ENCODE results near the gene ZNF546.
"Not testable (repeated sequence)": the region's sequence is repeated elsewhere in the genome, so short reads cannot be mapped to it uniquely, and the experiment has no call there.

ZNF546 gene

DNA sequence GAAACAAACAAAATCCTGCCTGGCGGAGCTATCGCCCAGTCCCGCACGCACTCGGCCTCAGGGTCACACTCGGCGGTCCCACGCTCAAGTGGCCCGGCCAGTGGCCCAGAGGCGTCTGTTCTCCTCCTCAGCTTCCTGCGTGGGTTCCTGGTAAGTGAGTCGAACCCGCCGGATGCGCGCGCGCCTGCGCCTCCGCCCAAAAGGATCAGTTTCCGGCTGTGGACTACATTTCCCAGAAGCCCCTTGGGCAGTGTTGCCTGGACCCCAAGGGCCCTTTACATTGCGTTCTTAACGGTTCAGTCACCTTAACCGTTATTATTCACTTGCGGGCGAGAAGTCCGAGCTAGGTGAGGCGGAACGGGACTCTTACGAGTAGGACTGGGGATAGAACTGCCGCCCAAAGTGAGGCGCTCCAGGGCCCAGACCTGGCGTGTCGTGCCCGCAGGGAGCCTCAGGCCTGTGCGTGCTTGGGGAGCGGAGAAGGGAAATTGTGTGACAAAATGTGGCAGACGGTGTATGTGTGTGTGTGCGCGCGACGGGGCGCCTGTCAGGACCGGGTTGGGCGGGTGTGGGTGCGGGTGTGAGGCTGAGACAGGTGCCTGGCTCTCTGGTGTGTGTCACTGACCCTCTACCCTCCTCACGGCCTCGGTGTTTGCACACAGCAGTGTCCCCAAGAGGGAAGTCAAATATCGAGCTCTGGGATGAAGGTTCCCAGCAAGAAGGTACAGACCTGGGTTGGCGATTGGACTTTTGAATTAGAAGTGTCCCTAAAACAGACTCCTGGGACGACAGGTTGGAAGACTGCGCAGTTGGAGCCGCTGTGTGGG, at the start of gene ZNF546:
Gene ZNF546 (plus strand): TSS at position 250 of the 827 bp plus-strand sequence. CDS start 1,267 bp downstream, outside the sequence.
- DNase-seq: peak; percentile 93

- DNase-seq: no peak
These were observed 47.7 kb upstream of the ZNF546 start for GRCh38 chr19:39949026-39949747.

DNA sequence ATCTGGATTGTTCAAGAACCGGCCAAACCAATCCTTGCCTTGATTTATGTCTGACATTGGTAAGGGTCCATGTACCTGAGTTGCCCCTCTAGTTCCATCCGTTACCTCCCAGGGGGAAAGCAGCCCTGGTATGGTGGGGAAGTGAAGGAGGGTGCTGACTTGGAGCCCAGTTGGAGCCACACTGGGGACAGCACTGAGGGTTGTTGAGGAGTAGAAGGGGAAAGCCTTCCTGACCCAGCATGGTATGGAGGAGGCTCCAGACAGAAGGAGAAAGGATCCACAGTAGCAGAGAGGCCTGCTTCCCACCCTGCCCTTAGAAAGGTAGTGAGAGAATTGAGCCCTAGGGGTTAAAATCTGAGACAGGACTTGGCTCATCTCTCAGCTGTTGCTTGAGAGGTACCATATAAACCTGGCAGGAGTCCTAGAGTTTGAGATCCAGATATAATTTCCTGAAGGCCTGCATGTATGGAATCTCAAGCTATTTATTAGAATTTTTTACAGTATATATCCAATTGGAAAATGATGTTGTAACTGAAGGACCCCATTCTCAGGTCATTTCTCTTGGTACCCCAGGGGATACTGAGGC, 45.7 kb upstream of the ZNF546 start:
- DNase-seq: no peak

DNA sequence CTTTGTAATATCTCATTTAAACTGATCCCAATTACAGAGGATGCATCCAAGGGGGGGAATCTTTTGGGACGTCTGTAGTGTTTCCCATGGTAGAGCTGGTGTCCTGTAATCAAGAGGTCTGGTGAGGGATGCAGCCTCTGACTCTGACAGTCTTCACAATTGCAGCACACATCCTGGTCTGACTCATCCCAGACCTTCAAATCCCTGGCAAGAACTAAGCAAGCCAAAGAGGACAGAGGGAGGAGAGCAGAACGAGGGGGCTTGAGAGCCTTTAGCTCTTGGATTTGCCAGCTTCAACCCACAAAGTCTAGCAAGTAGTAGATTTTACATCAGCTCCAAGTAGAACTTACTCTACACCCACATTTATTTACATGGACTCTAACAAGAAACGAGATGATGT, 45.2 kb upstream of the ZNF546 start:
- DNase-seq: no peak

DNA sequence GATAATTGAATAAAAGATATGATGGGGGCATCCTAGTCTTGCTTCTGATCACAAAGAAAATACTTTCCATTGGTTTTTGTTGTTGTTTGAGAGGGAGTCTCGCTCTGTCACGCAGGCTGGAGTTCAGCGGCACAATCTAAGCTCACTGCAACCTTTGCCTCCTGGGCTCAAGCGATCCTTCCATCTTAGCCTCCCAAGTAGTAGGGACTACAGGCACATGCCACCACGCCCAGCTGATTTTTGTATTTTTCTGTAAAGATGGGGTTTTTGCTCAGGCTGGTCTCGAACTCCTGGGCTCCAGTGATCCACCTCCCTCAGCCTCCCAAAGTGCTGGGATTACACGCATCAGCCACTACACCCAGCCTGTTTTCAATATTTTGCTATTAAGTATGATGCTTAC, 42.9 kb upstream of the ZNF546 start:
- DNase-seq: no peak

GRCh38 chr19:39957886-39958285, 39.0 kb upstream of the ZNF546 start:
- not testable (repeated sequence) for DNase-seq

- DNase-seq: not testable (repeated sequence)
These were observed 37.9 kb upstream of the ZNF546 start for GRCh38 chr19:39958942-39959341.

DNA sequence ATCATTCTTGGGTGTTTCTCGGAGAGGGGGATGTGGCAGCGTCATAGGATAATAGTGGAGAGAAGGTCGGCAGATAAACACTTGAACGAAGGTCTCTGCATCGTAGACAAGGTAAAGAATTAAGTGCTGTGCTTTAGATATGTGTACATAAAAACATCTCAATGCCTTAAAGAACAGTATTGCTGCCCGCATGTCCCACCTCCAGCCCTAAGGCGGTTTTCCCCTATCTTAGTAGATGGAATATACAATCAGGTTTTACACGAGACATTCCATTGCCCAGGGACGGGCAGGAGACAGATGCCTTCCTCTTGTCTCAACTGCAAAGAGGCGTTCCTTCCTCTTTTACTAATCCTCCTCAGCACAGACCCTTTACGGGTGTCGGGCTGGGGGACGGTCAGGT, 37.5 kb upstream of the ZNF546 start:
- not testable (repeated sequence) for DNase-seq

DNA sequence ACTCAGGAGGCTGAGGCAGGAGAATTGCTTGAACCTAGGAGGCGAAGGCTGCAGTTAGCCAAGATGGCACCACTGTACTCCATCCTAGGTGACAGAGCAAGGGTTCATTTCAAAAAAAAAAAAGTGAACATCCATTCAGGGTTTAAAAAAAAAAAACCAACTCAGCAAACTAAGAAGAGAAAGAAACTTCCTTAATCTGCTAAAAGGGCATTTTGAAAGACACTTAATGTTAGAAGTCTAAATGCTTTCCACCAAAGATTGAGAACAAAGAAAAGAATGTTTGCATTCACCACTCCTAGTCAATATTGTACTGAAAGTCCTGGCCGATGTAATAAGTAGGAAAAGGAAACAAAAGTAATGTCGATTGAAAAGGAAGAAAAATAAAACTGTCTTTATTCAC, 33.0 kb upstream of the ZNF546 start:
- no peak for DNase-seq

DNA sequence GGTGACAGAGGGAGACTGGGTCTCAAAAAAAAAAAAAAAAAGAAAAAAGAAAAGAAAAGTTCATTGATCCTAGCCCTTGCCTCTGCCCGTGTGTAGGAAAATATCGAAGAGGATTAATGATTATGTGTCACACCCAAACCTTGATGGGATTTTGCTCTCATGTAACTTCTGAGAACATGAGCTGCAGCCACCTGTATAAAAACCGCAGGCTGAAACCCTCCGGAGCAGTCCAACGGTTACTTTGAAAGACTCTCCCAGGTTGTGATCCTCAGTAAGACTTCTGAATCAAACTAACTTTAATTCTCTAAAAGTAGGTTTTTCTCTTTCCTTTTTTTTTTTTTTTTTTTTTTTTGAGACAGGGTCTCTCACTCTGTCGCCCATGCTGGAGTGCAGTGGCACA, 30.2 kb upstream of the ZNF546 start:
- DNase-seq: no peak

DNA sequence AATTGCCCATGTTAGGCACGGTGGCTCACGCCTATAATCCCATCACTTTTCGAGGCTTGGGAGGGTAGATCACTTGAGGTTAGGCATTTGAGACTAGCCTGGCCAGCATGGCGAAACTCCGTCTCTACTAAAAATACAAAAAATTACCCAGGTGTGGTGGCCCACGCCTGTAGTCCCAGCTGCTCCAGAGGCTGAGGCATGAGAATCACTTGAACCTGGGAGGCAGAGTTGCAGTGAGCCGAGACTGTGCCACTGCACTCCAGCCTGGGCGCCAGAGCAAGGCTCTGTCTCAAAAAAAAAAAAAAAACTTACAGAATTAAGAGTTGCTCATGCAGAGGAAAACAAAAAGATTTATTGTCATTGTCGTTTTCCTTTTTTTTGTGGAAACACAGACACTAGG, 29.3 kb upstream of the ZNF546 start:
- no peak for DNase-seq

DNA sequence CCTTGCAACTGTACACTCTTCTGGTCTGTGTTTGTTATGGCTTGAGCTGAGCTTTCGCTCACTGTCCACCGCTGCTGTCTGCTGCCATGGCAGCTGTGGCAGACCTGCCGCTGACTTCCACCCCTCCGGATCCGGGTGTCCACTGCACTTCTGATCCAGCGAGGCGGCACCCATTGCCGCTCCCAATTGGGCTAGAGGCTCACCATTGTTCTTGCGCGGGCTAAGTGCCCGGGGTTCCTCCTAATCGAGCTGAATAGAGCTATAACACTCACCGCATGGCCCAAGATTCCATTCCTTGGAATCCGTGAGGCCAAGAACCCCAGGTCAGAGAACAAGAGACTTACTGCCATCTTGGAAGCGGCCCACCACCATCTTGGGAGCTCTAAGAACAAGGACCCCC, 28.1 kb upstream of the ZNF546 start:
- DNase-seq: no peak

DNA sequence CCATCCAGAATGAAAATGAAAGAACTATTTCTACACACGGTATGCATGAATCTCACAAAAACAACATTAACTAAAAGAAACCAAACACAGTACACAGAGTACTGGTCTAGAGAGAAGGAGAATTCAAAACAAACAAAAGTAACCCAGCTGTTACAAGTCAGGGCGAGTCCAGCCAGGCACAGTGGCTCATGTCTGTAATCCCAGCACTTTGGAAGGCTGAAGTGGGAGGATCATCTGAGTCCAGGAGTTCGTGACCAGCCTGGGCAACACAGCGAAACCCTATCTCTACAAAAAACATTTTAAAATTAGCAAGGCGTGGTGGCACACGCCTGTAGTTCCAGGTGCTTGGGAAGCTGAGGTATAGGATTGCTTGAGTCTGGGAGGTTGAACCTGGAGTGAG, 27.6 kb upstream of the ZNF546 start:
- DNase-seq: no peak

DNA sequence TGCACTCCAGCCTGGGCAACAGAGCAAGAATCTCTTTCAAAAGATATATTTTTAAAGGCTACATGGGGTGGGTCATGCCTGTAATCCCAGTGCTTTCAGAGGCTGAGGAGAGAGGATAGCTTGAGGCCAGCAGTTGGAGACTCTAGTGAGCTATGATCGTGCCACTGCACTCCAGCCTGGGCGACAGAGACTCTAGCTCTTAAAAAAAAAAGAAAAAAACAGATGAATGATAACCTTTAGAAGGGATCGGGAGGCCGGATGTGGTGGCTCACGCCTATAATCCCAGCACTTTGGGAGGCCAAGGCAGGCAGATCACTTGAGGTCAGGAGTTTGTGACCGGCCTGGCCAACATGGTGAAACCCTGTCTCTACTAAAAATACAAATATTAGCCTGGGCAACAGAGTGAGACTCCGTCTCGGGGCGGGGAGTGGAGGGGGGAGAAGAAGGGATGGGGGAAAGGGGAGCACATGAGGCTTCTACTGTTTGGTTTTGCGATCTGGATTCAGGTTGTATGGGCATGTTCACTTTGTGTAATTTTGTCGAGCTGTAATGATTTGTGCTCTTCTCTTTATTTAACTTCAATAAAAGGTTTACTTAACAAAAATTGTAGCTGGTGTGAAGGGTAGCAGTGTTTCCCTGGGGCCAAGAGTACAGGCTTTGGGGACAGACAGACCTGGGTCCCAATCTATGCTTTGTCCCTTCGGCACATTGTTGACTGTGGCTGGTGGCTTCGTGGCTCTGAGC, 27.0 kb upstream of the ZNF546 start:
- DNase-seq: no peak

DNA sequence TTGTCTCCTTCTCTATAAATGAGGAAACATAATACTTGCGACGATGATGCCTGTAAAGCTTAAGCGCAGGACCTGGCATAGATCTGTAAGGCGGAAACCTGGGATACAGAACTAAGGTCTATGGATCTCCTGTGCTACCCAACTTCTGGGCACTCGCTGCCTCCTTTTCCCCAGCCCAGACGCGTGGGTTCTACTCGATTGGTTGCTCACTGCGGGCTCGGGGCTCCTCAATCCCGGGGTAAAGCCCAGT, 26.5 kb upstream of the ZNF546 start:
- no peak for DNase-seq

DNA sequence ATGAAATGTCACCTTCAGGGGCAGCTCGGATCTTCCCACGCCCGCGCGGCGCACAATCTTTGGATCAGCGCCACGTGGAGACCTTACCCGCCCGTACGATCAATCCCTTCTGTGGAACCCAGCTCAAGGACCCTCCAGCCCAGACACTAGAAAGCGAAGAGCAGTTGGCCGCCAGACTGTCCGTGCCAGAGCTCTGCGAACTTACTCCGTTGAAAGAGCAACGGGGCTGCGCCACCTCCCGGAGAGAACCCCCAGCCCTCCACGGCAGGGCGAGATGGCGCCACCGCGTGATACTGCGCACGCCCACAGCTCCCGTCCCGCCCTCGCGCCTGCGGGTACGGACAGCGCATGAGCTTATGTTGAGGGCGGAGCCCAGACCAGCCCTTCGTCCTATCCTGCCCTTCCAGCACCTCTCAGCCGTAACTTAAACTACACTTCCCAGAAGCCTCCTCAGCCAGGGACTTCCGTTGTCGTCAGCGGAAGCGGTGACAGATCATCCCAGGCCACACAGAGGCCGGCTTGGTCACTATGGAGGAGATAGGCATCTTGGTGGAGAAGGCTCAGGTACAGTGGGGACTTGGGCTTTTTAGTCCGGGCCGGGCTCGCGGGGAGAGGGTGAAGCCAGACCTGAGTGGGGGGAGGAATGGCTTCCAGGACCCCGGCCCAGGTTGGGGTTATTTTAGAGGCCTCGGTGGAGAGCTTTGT, 26.0 kb upstream of the ZNF546 start, which contains the start of gene PSMC4:
Gene PSMC4 (plus strand): TSS at position 491 of the 705 bp plus-strand sequence. CDS start 38 bp downstream, at position 529.
- peak; percentile 99 for DNase-seq

GRCh38 chr19:39971380-39972035, 25.4 kb upstream of the ZNF546 start:
- no peak for DNase-seq

DNA sequence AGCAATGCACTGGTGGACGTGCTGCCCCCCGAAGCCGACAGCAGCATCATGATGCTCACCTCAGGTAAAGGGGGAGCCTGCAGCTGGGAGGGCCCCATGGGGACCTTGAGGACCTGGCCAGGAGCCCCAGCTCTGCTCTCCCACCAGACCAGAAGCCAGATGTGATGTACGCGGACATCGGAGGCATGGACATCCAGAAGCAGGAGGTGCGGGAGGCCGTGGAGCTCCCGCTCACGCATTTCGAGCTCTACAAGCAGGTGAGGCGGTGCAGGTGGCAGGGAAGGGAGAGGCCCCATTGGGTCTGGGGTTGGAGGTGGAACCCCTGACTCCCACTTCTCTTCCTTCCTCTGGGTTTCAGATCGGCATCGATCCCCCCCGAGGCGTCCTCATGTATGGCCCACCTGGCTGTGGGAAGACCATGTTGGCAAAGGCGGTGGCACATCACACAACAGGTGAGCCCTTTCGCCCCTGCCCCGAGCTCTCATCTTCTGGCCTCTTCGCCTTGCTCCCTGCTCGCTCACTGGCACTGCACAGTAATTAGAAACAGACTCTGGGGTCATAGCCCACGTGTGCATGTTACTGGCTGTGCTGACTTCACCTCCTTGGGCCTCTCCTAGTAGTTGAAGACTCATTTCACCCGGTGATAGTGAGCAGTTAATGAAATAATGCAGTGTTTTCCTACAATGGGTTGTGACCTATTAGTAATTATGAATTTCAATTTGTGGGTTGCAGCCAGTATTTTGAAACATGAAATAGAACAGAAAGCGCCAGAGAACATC, 22.3 kb upstream of the ZNF546 start:
- no peak for DNase-seq

- DNase-seq: no peak
These were observed 14.0 kb upstream of the ZNF546 start for GRCh38 chr19:39982883-39983282.

- no peak for DNase-seq
These were observed 13.1 kb upstream of the ZNF546 start for GRCh38 chr19:39983695-39984300.

DNA sequence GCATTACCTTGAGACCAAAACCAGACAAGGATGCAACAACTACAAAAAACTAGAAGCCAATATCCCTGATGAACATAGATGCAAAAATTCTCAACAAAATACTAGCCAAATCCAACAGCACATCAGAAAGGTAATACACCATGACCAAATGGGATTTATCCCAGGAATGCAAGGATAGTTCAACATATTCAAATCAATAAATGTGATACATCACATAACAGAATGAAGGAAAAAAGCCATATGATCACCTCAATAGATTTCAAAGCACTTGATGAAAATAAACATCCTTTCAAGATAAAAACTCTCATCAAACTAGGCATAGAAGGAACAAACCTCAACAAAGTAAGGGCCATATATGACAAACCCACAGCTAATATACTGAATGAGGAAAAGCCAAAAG, 10.2 kb upstream of the ZNF546 start:
- DNase-seq: no peak

Measured in NK-92 treated with Interleukin-12 subunit alpha and Interleukin-12 subunit beta, amount 100 ng/mL, for 24 hours (cell line).